ENCODE measurements around the gene IL36A.

DNA sequence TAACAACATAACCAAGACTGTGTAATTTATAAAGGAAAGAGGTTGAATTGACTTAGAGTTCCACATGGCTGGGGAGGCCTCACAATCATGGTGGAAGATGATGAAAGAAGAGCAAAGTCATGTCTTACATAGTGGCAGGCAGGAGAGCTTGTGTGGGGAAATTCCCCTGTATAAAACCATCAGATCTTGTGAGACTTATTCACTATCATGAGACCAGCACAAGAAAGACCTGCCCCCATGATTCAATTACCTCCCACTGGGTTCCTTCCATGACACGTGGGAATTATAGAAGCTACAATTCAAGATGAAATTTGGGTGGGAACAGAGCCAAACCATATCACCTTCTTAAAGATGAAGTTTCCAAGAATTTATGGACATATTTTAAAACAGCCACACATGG, 51.3 kb downstream of the IL36A start:
- TF ChIP-seq, protein P1, sequence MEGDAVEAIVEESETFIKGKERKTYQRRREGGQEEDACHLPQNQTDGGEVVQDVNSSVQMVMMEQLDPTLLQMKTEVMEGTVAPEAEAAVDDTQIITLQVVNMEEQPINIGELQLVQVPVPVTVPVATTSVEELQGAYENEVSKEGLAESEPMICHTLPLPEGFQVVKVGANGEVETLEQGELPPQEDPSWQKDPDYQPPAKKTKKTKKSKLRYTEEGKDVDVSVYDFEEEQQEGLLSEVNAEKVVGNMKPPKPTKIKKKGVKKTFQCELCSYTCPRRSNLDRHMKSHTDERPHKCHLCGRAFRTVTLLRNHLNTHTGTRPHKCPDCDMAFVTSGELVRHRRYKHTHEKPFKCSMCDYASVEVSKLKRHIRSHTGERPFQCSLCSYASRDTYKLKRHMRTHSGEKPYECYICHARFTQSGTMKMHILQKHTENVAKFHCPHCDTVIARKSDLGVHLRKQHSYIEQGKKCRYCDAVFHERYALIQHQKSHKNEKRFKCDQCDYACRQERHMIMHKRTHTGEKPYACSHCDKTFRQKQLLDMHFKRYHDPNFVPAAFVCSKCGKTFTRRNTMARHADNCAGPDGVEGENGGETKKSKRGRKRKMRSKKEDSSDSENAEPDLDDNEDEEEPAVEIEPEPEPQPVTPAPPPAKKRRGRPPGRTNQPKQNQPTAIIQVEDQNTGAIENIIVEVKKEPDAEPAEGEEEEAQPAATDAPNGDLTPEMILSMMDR (conservative IDR thresholded peaks at IDR 0.05 in 1 of 2, IDR thresholded peaks at IDR 0.05 in 1 of 2; ENCODE audit: extremely low read depth in 1 of 2, insufficient read depth in 1 of 2, low read depth in 1 of 2, low read length in 2 of 2) = no peak
- TF ChIP-seq EZH2 (IDR thresholded peaks at IDR 0.05; ENCODE audit: borderline replicate concordance, low read length) = no peak
